LNCAP (cell line): ENCODE data around the gene OR2A5.
A peak's percentile ranks its signal among the peaks of the same experiment; 100 is the strongest.

Experiments
- TF ChIP-seq, protein P1 (sequence below): fragments of 450-650 bp; IDR thresholded peaks from 2 replicates; pipeline ENCODE4 v1.5.1; 2017; ENCODE audit warnings: mild to moderate bottlenecking

The OR2A5 gene

DNA sequence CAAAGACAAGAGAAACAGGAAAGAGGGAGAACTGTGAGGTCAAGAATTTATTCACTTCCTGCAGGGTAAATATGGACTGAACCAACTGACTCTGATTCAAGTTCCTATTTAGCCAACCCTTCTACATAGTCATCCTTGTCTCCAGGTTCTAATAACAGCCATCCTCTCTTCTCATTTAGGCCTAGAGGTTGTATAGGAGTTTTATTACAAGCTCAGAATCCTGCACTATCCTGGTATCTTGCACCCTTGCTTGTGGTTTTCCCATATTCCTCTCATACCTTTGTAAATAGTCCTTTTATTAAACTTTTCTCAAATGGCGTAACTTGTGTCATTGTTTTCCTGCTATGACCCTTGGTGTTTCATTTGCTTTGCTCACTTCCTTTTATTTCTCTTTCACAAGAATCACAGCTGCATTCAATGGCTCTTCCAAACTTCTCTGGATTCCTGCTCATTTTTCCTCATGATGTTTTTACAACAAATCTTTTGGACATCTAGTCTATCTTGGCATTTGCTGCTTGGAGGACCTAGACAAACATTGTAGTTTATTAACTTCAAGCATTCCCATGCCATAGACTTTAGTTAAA, 12.4 kb upstream of the OR2A5 start:
- TF ChIP-seq, protein P1, sequence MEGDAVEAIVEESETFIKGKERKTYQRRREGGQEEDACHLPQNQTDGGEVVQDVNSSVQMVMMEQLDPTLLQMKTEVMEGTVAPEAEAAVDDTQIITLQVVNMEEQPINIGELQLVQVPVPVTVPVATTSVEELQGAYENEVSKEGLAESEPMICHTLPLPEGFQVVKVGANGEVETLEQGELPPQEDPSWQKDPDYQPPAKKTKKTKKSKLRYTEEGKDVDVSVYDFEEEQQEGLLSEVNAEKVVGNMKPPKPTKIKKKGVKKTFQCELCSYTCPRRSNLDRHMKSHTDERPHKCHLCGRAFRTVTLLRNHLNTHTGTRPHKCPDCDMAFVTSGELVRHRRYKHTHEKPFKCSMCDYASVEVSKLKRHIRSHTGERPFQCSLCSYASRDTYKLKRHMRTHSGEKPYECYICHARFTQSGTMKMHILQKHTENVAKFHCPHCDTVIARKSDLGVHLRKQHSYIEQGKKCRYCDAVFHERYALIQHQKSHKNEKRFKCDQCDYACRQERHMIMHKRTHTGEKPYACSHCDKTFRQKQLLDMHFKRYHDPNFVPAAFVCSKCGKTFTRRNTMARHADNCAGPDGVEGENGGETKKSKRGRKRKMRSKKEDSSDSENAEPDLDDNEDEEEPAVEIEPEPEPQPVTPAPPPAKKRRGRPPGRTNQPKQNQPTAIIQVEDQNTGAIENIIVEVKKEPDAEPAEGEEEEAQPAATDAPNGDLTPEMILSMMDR, result no peak

DNA sequence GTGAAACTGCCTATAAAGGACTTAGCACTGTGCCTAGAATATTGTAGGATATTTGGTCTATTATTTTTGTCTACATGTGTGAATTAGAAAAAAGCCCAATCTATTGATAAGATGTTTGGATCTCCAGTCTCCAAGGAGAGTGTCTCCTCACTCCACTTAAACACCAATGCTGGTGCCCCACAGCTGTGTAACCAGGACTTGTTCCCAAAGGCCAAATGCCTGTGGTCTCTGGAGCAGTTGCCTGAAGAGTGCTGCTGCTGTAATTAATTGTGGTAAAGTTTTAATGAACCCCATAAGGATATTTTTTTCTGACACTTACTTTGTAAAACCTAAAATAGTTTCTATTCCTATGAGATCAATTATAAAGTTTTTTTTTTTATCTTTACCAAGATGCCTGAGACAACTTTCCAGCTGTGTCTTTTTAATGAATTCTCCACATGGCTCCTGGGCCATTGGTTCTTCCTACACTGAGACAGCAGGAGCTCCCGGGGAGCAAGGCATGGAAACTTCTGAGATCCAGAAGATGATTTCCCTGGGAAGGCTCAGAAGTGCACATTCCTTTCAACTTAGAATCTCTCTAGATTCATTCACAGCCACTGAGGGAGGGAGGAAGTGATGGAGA, 11.2 kb upstream of the OR2A5 start:
- TF ChIP-seq, protein P1, result no peak

DNA sequence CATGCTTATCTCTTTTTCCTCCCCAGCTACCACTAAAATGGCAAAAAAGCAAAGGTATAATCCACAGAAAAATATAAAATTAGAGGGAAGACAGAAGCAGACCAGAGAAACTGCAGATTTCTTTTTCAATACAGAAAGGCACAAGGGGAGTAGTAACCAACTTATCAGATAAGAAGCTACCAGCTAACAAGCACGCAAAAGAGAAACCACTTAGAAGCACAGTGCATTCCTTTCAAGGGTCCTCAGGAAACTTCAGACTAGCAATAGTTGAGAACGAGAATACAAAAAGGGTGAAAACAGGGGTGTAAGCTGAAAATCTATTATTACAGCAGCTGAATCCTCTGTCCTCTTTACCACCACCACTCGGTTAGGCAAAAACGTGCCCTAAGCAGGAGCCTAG, 9.9 kb upstream of the OR2A5 start:
- TF ChIP-seq, protein P1, result no peak

DNA sequence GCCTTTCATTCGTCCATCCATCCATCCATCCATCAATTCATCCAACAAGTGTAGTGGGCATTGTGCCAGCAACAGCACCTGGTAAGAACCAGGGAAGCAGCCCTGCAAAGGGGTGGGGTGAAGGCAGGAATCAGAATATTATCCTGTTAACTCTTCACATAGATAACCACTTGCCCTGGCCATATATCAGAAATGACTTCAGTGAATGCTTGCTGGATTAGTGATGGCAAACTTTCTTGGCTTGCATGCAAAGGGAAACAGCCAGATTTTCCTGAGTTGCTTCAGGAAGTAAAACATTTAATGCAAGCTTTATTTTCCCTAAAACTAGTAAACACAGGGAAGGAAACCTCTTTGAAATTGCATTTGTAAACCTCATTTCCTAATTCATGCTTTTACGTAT, 743 bp downstream of the OR2A5 start:
- TF ChIP-seq, protein P1, result no peak

DNA sequence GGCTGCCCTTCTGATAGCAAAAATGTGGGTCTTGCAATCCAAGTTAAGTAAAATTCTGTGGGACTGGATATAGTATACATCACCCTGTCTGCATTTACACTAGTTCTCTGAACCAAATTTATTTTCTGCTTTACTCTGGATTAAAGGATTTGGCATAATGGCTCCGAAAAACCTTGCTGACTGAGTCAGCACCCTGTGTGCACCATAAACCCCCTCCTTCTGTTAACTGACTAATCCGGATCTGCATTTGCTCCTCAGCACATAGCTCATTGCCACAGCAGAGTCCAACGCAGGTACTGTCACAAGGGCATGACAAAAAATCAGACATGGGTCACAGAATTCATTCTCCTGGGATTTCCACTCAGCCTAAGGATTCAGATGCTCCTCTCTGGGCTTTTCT, 1.3 kb downstream of the OR2A5 start:
- TF ChIP-seq, protein P1, result no peak

DNA sequence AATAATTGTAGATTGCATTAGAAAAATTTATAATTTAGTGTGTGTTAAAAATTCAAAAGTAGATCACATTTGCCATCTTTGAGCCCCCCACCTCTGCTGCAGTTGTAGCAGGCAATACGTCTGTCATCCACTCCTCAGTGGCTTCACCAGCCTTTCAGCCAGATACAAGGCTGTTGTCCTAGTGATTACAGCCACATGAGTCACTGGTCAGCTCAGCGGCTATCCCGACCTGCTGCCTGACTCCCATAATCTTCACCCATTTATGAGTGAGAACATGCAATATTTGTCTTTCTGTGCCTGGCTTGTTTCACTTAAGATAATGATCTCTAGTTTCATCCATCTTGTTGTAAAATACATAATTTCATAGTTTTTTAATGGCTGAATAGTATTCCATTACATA, 9.2 kb downstream of the OR2A5 start:
- TF ChIP-seq, protein P1, result no peak

DNA sequence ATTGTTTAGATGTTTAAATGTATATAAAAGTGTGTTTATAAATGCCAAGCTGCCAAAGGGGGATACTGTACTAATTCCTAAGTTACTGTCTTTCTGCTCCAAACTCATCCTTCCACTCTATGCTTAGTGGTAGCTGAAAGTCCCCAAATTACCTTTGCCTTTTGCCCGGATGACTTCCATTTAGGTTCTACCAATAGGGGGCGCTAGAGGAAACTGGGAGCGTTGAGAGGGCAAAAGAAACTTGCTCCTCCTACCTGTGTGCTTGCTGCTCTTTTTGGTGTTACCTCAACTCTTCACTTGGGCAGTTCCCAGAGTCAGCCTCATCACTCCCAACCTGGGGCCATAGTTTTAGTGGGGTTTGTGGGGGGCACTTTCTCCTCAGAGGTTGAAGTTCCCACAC, 15.0 kb downstream of the OR2A5 start:
- TF ChIP-seq, protein P1, result peak; percentile 63

DNA sequence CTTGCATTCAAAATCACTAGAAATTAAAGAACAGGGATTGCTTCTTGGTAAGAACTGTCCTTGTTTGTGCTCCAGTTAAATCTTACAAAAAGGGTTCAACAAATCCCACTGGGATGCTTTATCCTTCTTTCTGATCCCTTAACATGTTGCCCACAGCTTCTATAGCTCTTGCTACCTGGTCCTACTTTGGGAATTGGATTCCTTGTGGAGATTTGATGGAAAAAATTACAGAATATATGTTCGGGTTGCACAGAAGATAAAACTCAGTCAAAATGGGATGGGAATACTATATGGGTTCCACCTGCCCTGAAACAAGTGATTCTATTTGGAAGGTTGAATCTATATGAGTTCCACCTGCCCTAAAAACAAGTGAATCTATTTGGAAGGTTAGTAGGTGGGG, 20.8 kb downstream of the OR2A5 start, which contains the start of gene OR2A25:
OR2A25 (plus strand) TSS at position 301 of the 400 bp plus-strand sequence. CDS start 4,409 bp downstream, outside the sequence.
- TF ChIP-seq, protein P1, result no peak
